Aortic smooth muscle cell (primary cell): Measurements from ENCODE around the gene KY. TPM values are rescaled to one million over a fixed set of nuclear protein-coding genes. Genes with fewer than 3 reads are reported as not detected.

ENCODE experiments used
- total RNA-seq: library from RNA; depleted of rRNA; stranded (reverse); fragments of >200 nt; gene quantifications from 2 replicates; pipeline ENCODE4 v1.2.3, GENCODE V29; 2014

Gene KY, protein sequence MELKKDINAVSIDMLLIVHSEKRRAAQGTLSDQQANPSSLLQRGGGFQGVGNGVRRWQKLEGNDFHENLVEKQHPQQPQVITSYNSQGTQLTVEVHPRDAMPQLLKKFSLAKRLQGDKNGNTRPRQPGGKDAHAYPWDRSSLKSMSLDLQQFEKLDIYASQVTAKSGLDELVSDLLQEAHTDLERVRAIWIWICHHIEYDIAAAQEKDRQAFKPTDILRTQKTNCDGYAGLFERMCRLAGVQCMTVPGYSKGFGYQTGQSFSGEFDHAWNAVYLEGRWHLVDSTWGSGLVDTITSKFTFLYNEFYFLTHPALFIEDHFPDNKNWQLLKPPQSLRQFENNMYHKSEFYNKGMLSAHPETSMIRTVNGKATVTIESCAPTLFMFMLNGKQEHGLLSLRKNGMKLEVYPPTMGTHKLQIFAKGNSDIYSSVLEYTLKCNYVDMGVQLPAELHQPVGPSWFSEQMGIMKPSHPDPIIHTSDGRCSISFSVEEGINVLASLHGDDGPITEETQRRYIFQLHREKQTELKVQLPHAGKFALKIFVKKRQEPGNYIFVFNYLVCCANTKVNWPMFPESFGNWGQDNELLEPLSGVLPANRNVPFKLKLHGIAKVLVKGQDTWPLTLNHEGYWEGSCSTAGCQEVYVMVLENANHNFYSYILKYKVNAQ
- total RNA-seq: 5.9 and 7.9 TPM in 2 replicates

DNA sequence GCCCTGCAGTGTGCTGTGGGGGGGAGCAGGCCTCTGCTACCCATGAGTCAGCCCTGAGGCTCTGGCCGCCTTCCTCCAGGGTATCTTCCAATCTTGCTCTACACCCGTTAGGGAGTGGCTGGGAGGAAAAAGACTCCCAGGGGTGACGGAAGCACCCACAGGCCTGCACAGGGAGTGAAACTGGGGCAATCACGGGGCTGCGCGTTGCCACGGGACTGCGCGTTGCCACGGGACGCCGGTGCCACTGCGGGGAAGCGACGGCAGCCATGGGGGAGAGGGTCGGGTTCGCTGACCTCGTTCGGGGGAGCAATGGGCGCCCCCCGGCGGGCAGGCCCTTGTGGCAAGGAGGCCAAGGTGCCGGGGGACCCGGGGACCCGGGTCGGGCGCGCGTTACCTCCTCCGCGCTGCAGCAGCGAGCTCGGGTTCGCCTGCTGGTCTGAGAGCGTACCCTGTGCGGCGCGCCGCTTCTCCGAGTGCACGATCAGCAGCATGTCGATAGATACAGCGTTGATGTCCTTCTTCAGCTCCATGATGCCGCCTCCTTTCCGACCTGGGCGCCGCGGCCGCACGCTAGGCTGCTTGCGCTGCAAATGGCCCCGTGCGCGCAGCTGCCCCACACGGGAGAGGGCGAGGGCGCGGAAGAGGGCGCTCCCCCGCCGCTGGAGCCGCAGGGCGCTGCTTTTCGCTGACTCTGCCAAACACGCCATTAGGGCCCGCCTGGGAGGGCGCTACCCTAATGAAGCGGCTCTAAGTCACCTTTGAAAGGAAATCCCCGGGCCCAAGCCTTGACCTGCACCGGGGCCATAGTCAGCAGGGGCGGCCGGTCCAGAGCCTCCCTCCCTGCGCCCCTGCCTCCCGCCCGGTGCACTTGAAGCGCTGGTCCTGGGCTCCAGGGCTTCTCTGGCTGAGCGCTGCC lies at the start of gene KY:
KY (minus strand) TSS at position 592 of the 916 bp plus-strand sequence; CDS start at position 530, 62 bp downstream.

Other genes starting within 250 kb of the KY start
- gene ANAPC13, start 165.0 kb downstream of the KY start, total RNA-seq: 98.6 and 108 TPM in 2 replicates
- gene CEP63, start 165.0 kb downstream of the KY start, total RNA-seq: 23.3 and 23.9 TPM in 2 replicates
- 1.2 and 1.5 TPM in 2 replicates for gene EPHB1, start 144.2 kb upstream of the KY start, total RNA-seq